ENCODE measurements around the gene BTLA. TPM values are rescaled to one million over a fixed set of nuclear protein-coding genes. Genes with fewer than 3 reads are reported as not detected.
"Not testable (repeated sequence)": the region's sequence is repeated elsewhere in the genome, so short reads cannot be mapped to it uniquely, and the experiment has no call there.

BTLA gene
- total RNA-seq, 2 donors from 2014 or later: not detected

DNA sequence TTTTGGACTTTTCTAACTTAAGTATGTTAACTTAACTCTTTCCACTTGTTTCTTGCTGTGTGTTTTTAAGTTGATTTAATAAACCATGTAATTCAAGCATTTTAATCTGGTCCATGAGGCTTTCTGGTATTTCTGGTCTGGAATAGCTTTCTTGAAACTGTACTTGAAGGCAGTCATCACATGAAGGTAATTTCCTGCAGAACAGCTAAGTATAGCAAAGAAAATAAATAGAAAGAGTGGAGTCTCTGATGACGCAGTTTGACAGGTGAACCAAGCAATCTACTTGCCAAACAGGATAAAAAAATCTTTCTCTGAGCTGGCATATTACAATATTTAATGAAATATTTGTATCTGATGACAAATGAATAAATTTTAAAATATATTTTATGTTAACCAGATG is 74.9 kb downstream of the BTLA start:
- Mint-ChIP-seq H3K27me3 (ENCODE audit: insufficient read depth) (no peaks in the 10 kb centered on the region), H3K4me3 (no peak overlapping the region), H3K27ac (no peak overlapping the region), H3K4me1 (peaks cover 16% of the 10 kb centered on the region), H3K36me3 (ENCODE audit: low read depth) (peaks cover 25% of the 10 kb centered on the region), H3K9me3 (peaks cover 25% of the 10 kb centered on the region)
- DNase-seq: no peak
- Histone ChIP-seq H3K4me3 (ENCODE audit: low read length) (no peak overlapping the region), H3K9me3 (ENCODE audit: control insufficient read depth, low read length) (no peaks in the 10 kb centered on the region), H3K4me1 (ENCODE audit: control insufficient read depth, insufficient read depth, low read length) (peaks cover 2% of the 10 kb centered on the region), H3K27me3 (ENCODE audit: control insufficient read depth, insufficient read depth, low read length, poor library complexity, severe bottlenecking) (no peaks in the 10 kb centered on the region), H3K9ac (ENCODE audit: extremely low read depth, low read length, poor library complexity, severe bottlenecking) (no peak overlapping the region), H3K36me3 (ENCODE audit: control insufficient read depth, insufficient read depth, low read length) (no peaks in the 10 kb centered on the region), H3K27ac (ENCODE audit: low read depth, low read length) (no peak overlapping the region)
- WGBS, 2 experiments (ENCODE audit: insufficient coverage in 1 of 2, insufficient read length in 1 of 2): 92% methylated on average over 1 of the region's 1 CpG; no CpG with 5 or more reads in 1 of the 2 experiments
- TF ChIP-seq, protein P1, sequence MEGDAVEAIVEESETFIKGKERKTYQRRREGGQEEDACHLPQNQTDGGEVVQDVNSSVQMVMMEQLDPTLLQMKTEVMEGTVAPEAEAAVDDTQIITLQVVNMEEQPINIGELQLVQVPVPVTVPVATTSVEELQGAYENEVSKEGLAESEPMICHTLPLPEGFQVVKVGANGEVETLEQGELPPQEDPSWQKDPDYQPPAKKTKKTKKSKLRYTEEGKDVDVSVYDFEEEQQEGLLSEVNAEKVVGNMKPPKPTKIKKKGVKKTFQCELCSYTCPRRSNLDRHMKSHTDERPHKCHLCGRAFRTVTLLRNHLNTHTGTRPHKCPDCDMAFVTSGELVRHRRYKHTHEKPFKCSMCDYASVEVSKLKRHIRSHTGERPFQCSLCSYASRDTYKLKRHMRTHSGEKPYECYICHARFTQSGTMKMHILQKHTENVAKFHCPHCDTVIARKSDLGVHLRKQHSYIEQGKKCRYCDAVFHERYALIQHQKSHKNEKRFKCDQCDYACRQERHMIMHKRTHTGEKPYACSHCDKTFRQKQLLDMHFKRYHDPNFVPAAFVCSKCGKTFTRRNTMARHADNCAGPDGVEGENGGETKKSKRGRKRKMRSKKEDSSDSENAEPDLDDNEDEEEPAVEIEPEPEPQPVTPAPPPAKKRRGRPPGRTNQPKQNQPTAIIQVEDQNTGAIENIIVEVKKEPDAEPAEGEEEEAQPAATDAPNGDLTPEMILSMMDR (conservative IDR thresholded peaks at IDR 0.05): no peak

DNA sequence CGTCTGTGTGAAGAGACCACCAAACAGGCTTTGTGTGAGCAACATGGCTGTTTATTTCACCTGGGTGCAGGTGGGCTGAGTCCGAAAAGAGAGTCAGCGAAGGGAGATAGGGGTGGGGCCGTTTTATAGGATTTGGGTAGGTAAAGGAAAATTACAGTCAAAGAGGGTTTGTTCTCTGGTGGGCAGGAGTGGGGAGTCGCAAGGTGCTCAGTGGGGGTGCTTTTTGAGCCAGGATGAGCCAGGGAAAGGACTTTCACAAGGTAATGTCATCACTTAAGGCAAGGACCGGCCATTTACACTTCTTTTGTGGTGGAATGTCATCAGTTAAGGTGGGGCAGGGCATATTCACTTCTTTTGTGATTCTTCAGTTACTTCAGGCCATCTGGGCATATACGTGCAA is 76.4 kb downstream of the BTLA start:
- H3K27ac ChIP-seq (ENCODE audit: low read depth, low read length); H3K27me3 ChIP-seq (ENCODE audit: control insufficient read depth, insufficient read depth, low read length, poor library complexity, severe bottlenecking); H3K4me3 ChIP-seq (ENCODE audit: low read length); H3K9ac ChIP-seq (ENCODE audit: extremely low read depth, low read length, poor library complexity, severe bottlenecking); H3K4me1 ChIP-seq (ENCODE audit: control insufficient read depth, insufficient read depth, low read length); H3K27me3 Mint-ChIP-seq (ENCODE audit: insufficient read depth); DNase-seq; H3K36me3 ChIP-seq (ENCODE audit: control insufficient read depth, insufficient read depth, low read length); H3K9me3 ChIP-seq (ENCODE audit: control insufficient read depth, low read length): not testable (repeated sequence)
- H3K4me1 Mint-ChIP-seq: peaks cover 21% of the 10 kb centered on the region
- peak overlapping the region; percentile 64 for H3K4me3 Mint-ChIP-seq
- peaks cover 25% of the 10 kb centered on the region for H3K9me3 Mint-ChIP-seq
- peaks cover 23% of the 10 kb centered on the region for H3K36me3 Mint-ChIP-seq (ENCODE audit: low read depth)
- 52% methylated on average over 5 of the region's 7 CpGs; no CpG with 5 or more reads in 1 of the 2 experiments for WGBS, 2 experiments (ENCODE audit: insufficient coverage in 1 of 2, insufficient read length in 1 of 2)
- peak overlapping the region; percentile 86 for H3K27ac Mint-ChIP-seq

DNA sequence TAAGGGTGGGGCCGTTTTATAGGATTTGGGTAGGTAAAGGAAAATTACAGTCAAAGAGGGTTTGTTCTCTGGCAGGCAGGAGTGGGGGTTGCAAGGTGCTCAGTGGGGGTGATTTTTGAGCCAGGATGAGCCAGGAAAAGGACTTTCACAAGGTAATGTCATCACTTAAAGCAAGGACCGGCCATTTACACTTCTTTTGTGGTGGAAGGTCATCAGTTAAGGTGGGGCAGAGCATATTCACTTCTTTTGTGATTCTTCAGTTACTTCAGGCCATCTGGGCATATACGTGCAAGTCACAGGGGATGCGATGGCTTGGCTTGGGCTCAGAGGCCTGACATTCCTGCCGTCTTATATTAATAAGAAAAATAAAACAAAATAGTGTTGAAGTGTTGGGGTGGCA is 80.7 kb downstream of the BTLA start:
- H3K27ac ChIP-seq (ENCODE audit: low read depth, low read length); H3K4me3 ChIP-seq (ENCODE audit: low read length); H3K27me3 ChIP-seq (ENCODE audit: control insufficient read depth, insufficient read depth, low read length, poor library complexity, severe bottlenecking); H3K4me1 ChIP-seq (ENCODE audit: control insufficient read depth, insufficient read depth, low read length); H3K9ac ChIP-seq (ENCODE audit: extremely low read depth, low read length, poor library complexity, severe bottlenecking); H3K36me3 ChIP-seq (ENCODE audit: control insufficient read depth, insufficient read depth, low read length); DNase-seq; H3K27me3 Mint-ChIP-seq (ENCODE audit: insufficient read depth); H3K9me3 ChIP-seq (ENCODE audit: control insufficient read depth, low read length): not testable (repeated sequence)
- H3K4me3 Mint-ChIP-seq: peak overlapping the region; percentile 64
- H3K4me1 Mint-ChIP-seq: peaks cover 24% of the 10 kb centered on the region
- WGBS, 2 experiments (ENCODE audit: insufficient coverage in 1 of 2, insufficient read length in 1 of 2): 64% methylated on average over 4 of the region's 5 CpGs; no CpG with 5 or more reads in 1 of the 2 experiments
- H3K36me3 Mint-ChIP-seq (ENCODE audit: low read depth): peaks cover 35% of the 10 kb centered on the region
- H3K27ac Mint-ChIP-seq: peak overlapping the region; percentile 67
- peaks cover 18% of the 10 kb centered on the region for H3K9me3 Mint-ChIP-seq

GRCh38 chr3:112417696-112418318 is 81.5 kb downstream of the BTLA start:
- no peak overlapping the region for H3K9ac ChIP-seq (ENCODE audit: extremely low read depth, low read length, poor library complexity, severe bottlenecking)
- H3K27ac Mint-ChIP-seq: peak overlapping the region; percentile 45
- no peaks in the 10 kb centered on the region for H3K9me3 ChIP-seq (ENCODE audit: control insufficient read depth, low read length)
- no peak overlapping the region for H3K27ac ChIP-seq (ENCODE audit: low read depth, low read length)
- H3K36me3 ChIP-seq (ENCODE audit: control insufficient read depth, insufficient read depth, low read length): no peaks in the 10 kb centered on the region
- peaks cover 12% of the 10 kb centered on the region for H3K9me3 Mint-ChIP-seq
- TF ChIP-seq, protein P1 (conservative IDR thresholded peaks at IDR 0.05): no peak
- peak overlapping the region; percentile 64 for H3K4me3 Mint-ChIP-seq
- no peak for DNase-seq
- no peaks in the 10 kb centered on the region for H3K4me1 ChIP-seq (ENCODE audit: control insufficient read depth, insufficient read depth, low read length)
- H3K4me3 ChIP-seq (ENCODE audit: low read length): peak overlapping the region; percentile 60
- peaks cover 24% of the 10 kb centered on the region for H3K4me1 Mint-ChIP-seq
- no peaks in the 10 kb centered on the region for H3K27me3 ChIP-seq (ENCODE audit: control insufficient read depth, insufficient read depth, low read length, poor library complexity, severe bottlenecking)
- WGBS, 2 experiments (ENCODE audit: insufficient coverage in 1 of 2, insufficient read length in 1 of 2): 90 to 95% methylated on average over 2 to 3 of the region's 3 CpGs
- no peaks in the 10 kb centered on the region for H3K27me3 Mint-ChIP-seq (ENCODE audit: insufficient read depth)
- H3K36me3 Mint-ChIP-seq (ENCODE audit: low read depth): peaks cover 33% of the 10 kb centered on the region

Measured in endodermal cell (in vitro differentiated cells).